Activated T-helper 1 cell treated with anti-CD3 and anti-CD28 coated beads, Interleukin-2, amount 50 U/mL, for 16 hours (primary cell): ENCODE data around the gene RNF180.
"Not testable (repeated sequence)": the region's sequence is repeated elsewhere in the genome, so short reads cannot be mapped to it uniquely, and the experiment has no call there.

Source experiments
- DNase-seq, 2 donors: peaks; one replicate each; pipeline ENCODE4 v3.0.0-alpha.2; 2020; ENCODE audit warnings: low read depth in 1 of 2, low spot score in 1 of 2

Gene RNF180

DNA sequence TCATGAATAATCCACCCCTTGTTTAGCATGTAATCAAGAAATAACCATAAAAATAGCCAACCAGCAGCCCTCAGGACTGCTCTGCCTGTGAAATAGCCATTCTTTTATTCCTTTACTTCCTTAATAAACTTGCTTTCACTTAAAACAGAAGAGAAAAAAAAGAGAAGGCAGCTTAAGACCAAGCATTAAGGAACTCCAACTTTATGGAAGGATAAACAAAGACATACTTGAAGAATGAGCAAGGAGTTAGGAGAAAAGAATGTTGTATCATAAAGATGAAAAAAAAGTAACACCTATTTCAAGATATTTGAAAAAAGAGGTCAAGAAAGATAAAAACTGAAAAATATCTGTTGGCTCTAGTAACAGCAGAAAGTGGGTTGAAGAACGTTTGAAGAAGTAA is 107.6 kb downstream of the RNF180 start:
- DNase-seq: no peak

DNA sequence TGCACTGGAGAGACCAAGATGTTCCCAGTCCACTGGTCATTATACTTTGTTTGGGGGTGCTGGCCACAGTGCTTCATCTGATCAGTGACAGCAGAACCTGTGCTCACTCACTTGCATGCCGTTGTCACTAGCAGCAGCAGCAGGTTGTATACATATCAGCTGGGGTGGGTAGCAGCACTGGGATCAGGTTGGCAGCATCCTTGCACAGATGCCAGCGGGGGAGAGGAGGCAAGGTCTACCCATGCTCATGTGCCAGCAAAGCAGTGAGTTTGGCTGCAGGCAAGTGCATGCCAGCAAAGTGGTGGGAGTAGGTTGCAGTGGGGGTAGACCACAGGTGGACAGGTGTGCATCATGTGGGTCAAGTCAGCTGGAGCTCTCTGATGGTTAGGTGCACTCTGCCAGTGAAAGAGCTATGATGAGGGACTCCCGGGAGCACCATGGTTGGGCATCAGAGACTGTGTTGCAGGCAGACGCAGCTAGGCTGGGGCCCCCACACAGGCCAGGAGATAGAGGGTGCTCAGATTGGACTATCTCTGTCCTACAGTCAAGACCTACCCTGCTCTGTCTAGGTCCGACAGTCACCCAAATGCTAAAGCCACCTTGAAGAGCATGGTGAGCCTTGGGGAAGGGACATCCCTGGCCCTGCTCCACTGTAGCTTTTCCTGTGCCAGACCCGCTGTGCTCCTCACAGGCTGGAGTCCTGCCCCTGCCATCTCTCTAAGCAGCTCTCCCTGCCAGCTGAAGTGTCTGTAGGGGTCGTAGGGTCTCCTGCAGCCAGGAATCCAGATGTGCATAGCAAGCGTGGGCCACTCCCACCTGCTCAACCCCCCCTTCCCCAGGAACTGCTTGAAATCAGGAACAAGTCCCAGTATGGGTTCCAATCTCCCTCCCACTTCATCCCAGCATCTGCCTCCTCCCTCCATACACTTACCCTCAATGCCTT is 119.8 kb downstream of the RNF180 start:
- DNase-seq: no peak

DNA sequence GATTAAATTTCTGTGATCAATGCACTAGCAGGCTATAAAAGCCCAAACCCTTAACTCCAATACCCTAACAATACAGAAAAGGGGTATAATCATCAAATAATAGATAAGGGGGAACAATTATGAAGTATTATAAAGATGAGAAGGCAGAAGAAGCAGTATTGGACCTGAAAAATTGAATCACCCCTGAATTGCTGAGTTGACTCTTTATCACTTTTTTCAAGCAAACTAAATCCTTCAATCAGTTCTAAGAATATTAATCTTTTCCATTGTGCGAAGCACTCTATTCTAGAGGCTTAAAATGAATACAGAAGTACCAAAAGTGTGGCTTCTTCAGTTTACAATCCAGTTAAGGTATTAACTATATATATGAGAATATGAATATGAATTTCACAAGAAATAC is 120.7 kb downstream of the RNF180 start:
- no peak for DNase-seq

DNA sequence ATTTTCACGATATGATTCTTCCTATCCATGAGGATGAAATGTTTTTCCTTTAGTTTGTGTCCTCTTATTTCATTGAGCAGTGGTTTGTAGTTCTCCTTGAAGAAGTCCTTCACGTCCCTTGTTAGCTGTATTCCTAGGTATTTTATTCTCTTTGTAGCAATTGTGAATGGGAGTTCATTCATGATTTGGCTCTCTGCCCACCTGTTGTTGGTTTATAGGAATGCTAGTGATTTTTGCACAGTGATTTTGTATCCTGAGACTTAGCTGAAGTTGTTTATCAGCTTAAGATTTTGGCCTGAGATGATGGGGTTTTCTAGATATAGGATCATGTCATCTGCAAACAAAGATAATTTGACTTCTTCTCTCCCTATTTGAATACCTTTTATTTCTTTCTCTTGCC is 122.9 kb downstream of the RNF180 start:
- DNase-seq: not testable (repeated sequence)

DNA sequence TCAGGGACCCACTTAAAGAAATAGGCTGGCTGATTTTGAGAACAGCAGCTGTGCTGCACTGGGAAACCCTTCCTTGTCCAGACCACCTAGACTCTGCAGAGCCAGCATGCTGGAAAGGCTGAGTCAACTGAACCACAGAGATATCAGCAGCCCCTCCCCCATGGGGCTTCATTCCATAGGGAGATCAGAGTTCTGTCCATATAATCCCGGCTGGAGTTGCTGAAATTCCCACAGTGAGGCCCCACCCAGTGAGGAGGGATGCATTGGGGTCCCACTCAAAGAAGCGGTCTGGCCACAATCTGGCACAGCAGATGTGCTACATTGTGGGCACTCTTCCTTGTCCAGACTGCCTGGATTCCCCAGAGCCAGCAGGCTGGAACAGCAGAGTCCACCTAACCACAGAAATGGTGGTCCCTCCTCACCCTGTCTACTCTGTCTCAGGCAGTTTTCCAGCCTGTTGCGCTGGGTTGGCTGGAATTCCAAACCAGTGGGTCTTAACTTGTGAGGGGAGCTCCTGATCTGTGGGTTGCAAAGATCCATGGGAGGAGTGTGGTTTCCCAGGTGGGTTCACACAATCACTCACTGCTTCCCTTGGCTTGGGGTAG is 127.1 kb downstream of the RNF180 start:
- no peak for DNase-seq

DNA sequence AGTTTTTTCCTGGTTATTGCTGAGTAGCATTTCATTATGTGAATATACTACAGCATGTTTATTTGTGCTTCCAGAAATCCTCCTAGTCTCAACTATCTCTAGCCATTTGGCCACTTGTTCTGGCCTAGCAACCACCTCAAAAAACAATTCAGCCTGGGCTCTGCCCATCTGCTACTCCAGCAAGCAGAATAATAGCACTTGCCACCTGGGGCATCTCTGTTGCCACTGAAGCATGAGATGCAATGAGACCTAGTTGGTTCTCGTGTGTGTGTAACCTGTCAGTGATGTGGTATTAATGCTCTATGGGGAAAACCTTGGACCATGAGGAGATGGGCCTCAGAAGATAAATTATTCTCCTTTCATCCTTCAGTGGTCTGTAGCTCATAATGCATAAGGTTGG is 129.5 kb downstream of the RNF180 start:
- no peak for DNase-seq

DNA sequence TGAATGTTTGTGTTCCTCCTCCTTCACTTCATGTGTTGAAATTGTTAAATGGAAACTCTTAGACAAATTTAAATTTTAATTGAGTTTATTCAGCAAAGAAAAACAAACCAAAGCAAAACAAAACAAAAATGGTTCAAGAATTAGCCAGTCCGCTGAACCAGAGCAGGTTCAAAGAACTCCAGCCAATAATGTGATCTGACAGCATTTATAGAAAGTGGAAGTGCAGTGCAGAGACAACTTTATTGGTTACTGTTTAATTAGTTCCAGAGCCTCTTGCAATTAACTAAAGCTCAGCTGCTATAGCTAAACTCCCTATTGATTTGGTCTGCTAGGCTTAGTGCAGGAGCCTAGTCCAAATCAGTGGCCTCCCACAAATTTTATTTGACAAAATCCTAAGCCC is 132.9 kb downstream of the RNF180 start:
- DNase-seq: no peak

DNA sequence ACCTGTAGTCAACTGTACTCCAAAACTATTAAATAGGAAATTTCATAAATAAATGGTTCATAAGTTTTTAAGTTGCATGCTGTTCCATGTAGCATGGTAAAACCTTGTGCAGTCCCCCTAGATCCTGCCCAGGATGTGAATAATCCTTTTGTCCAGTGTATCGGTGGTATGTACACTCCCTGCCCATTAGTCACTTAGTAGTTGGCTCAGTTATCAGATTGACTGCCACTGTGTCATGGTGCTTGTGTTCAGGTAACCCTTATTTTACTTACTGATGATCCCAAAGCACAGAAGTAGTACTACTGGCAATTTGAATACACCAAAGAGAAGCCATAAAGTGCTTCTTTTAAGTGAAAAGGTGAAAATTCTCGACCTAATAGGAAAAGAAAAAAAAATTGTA is 134.2 kb downstream of the RNF180 start:
- no peak for DNase-seq

DNA sequence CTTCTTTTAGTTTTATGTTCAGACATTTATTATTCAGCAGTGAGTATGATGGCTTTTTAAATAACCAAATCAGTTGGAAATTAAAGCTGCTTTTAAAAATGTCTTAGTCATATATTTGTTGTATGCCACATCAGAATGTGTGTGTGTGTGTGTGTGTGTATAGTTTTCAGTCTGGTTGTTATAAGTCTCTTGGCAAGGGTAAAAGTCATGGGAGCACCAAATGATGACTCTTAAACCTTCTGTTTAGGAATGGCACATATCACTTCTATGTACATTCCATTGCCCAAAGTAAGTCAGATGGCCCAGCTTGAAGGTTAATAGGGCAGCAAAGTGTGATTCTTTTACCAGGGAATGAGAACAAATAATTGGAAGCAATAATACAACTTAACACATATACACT is 135.9 kb downstream of the RNF180 start:
- DNase-seq: no peak

DNA sequence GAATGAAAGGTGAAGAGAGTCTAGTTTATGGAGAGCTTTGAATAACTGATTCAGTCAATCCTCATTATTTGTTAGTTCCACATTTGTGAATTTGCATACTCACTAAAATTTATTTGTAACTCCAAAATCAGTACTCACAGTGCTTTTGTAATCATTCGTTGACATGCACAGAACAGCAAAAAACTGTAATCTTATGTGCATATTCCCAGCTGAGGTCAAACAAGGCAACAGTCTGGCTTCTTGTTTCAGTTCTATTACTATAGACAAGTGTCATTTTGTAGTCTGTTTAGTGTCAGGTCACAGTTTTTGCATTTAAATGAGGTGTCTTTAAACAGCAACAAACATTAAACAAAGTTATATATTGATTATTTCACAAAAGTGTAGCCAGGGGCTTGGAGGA is 142.5 kb downstream of the RNF180 start:
- DNase-seq: no peak

DNA sequence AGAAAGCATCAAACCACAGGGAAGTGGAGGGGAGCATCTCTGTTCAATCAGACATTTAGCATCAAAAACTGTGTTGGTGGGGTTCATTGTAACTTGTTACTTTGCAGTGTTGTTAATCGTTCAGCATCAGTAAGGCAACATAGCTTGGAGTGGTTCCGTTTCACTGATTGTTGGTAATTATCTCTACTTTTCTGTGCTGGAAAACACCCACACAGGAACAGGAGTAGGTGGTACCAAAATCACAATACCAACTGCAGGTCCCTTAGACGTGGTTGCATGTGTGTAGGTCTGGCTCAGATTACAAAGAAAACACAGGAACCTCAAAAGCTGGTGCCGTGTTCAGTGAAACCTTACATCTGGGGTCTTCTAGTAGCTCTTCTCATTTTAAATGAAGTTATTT is 146.8 kb downstream of the RNF180 start:
- DNase-seq: no peak

DNA sequence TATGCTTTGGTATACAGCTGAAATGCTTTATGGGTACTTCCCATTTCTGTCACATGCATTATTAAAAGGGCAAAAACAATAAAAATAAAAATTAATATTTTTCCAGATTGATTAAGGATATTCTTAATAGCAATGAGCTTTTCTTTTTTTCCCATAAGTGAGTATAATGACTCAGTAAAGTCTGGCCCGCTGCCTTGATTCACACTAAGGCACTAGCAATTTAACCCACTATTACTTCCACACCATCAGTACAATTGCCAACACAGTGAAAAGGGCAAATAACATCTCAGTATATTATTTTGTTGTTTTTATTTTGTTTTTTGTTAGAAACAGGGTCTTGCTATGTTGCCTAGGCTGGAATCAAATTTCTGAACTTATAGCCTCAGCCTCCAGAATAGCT is 150.1 kb downstream of the RNF180 start:
- DNase-seq: no peak

DNA sequence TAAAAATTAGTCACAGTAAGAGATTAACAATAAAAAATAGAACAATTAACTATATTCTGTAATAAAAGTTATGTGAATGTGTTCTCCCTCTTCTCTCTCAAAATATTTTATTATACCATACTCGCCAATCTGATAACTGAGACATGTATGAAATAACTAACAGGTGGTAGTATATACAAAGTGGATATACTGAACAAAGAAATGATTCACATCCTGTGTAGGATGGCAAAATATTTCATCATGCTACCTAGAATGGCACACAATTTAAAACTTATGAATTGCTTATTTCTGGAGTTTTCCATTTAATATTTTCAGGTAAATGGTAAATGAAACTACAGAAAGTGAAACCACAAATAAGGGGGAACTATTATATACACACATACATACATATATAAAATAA is 152.5 kb downstream of the RNF180 start:
- no peak for DNase-seq

DNA sequence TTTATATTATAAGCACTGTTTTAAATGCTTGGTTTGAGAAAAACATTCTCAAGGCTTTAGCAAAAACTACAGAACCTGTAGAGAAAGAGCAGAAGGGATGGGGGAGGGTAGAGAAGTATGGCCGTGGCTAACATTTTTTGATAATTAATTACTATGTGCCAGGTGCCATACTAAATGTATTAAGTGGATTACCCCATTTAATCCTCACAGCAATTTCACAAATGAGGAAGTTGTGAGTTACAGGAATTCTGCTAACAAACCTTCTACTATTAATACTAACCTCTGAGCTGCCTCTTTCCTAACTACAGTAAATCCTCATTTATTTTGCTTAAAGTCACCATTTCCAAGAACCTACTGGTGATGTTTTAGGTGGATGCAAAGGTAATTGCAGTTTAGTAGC is 157.9 kb downstream of the RNF180 start:
- DNase-seq: no peak

DNA sequence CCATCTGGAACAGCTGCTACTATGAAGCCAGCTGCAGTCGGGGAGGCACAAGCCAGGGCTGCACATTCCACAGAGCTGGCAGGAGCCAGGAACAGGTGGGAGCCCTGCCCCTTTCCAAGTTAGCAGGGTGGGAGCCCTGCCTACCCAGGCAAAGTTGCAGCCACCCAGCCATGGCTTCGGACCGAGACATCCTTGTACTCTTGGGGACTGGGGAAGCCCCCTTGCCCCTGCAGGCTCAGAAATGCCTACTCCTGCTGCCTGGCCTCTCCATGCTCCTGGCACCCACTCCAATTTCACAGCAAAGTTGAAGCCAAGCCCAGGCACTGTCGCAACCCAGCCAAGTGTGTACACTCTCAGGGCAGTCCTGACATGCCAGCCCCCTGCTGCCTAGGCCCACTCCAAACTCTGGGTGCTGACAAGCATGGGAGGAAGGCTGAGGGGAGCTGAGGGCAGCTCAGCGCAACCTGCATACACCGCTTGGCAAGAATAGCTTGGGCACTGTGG is 165.1 kb downstream of the RNF180 start:
- no peak for DNase-seq

DNA sequence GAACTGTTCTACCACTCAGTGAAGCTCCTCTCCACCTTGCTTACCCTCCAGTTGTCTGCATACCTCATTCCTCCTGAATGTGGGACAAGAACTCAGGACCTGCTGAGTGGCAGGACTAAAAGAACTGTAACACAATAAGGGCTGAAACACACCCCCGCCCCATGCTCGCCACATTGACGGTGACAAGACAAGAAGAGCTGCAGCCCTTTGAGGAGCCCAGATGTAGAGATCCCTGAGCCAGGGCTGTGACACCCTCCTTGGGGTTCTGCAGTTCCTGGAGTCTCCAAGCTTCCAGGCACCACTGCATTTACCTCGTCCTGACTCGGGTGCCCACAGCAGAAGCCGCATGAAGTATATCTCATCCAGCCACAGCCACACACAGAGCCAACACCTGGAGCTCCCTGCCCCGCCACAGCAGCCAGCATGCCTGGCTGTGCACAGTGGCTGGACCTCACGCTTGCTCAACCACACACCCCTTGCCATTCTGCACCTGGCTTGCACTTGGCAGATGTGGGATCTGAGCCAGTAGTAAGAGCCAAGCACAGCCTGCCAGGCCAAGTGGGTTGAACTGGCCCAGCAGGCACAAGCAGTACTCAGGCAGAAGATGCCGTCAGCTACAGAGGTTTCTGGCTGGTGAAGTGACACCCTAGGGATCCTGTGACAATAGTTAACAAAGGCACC is 166.1 kb downstream of the RNF180 start:
- no peak for DNase-seq

DNA sequence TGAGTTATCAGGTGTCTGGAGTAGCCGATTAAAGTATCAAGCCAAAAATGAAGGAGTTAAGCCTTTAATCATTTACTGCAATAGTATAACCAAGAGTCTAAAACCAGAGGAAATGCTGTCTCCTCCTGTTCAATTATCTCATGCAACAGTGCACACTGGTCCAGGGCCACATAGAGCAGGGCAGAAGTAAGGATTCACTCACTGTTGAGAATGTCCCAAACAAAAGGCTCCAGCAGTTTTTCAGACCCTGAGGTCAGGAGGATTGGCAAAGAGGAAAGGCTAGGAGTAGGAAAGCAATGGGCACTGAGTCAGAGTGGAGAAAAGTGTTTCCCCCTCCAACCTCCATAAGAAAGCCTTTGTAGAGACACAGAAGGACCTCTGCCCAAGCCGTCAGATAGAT is 168.2 kb downstream of the RNF180 start:
- DNase-seq: no peak

DNA sequence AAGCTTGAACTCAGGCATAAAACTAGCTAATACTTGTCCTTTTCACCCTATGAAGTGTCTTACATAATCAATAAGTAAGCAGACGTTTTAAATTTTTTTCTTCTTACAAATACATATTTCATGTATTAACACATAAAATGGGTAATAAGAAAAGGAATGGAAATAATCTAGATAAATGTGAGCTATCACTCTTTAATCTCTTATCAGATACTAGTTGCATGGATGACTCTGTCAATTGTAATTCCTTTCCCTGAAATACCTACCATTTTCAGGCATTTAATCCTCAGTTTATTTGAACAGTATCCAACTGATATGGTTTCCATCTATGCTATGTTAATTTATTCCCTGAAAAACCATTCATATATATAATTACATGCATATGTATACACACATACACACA is 174.1 kb downstream of the RNF180 start:
- no peak for DNase-seq

DNA sequence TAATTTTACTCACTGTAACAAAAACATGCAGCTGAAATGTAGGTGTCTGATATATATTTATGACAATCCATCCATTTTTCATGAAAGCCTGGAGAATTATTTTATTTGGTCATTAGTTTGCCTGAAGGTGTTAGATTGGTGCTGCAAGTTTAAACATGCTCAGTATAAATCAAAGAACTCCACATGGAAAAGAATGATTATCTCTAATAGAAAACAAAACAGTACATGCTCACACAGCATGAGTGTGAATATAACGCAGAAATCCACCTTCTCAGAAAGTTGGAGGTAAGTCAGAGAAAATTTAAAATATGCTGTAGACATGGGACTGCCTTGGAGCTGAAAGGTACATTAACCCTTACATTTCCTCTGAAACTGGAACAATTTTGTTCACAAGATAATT is 174.7 kb downstream of the RNF180 start:
- no peak for DNase-seq

DNA sequence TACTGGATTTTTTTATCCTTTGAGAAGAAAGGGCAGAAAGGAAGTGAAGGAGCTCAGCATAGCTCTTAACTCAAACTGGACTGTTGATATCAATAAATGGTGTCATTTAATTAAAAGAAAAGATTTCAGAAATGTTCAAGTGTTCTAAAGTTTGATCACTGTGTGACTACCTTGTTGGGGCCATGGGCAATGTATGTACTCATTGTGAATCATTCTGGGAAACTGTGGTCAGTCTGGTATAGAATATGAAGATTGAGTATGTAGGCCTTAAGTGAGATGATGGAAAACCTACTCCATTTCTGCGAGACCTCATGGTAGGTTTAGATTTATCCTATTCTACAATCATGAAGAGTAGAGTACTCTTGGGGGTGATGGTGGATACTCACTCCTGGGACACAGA is 175.7 kb downstream of the RNF180 start:
- DNase-seq: no peak

DNA sequence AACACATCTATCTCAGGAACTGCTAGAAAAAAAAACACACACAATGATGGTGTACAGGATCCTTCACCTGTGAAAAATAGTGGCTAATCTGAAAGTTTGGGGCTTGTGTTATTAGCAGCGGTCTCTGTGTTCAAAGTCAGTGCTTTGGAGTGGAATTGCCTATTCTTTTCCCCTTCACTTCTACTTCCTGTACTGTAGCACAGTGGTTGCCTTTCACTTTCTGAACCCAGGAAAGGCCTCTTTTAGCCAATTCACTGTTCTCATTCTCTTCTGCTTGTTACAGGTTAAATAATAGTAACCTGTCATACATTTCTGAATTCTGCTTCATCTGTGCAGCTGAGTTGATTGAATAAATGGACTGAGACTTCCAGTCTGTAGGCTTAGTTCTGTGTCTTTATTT is 178.9 kb downstream of the RNF180 start:
- no peak for DNase-seq

DNA sequence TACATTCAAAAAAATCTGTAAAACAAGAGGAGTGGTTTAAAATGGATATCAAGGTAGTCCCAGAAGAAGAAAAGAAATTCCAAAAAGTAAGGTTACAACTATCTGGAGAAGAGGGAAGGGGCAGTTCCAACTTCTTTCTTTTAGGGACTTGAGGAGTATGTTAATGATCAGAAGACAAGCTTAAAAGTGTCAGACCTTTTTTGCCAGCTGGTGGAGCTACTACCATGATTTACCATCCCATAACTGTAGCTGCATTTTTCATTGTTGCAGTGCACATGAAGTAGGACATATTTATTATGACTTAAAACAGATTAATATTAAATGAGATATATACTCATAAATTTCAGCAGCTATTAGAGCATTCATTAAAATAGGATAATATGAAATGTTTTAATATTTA is 181.7 kb downstream of the RNF180 start:
- DNase-seq: no peak
